HEK293 (cell line): Measurements from ENCODE around the gene EXT2.

Experiments
- CTCF ChIA-PET: fragments of 350-600 bp; formaldehyde crosslinking; extraction: SDS; loops from one replicate; lab custom pipeline; 2021; ENCODE audit warnings: antibody characterized with exemption; lab: Yijun Ruan, JAX
- POLR2A ChIA-PET: fragments of 300-600 bp; formaldehyde crosslinking; extraction: SDS; loops from one replicate; lab custom pipeline; 2020; ENCODE audit warnings: antibody characterized with exemption, inconsistent platforms; lab: Yijun Ruan, JAX
- H3K27ac ChIP-seq: fragments of 200-500 bp; sonication (Bioruptor generic); 2 replicates; pipeline ENCODE4 v1.5.1; 2014; ENCODE audit warnings: low read depth, low read length, control low read depth, inconsistent platforms; ENCODE audit errors: extremely low read depth
- H3K36me3 ChIP-seq, 2 experiments: fragments of 200-500 bp in 1 of 2; sonication (Bioruptor generic) in 1 of 2; 1 replicate in 1 of 2; 2 replicates in 1 of 2; pipeline ENCODE4 v1.5.1; 2014 to 2017; ENCODE audit warnings: inconsistent platforms in 2 of 2, low read length in 2 of 2; ENCODE audit not compliant: control insufficient read depth in 2 of 2, insufficient read depth in 1 of 2
- H3K4me1 ChIP-seq: fragments of 200-500 bp; sonication (Bioruptor generic); 2 replicates; pipeline ENCODE4 v1.5.1; 2014; ENCODE audit warnings: mild to moderate bottlenecking, low read length, inconsistent platforms; ENCODE audit not compliant: control insufficient read depth, insufficient read depth
- H3K4me3 ChIP-seq: 2 replicates; pipeline ENCODE4 v1.5.1; 2011; ENCODE audit warnings: low read depth, mild to moderate bottlenecking, control low read depth, low read length, moderate library complexity
- H3K9me3 ChIP-seq: fragments of 200-500 bp; sonication (Bioruptor generic); 2 replicates; pipeline ENCODE4 v1.5.1; 2014; ENCODE audit warnings: low read depth, low read length, inconsistent platforms; ENCODE audit not compliant: control insufficient read depth, insufficient read depth
- REPIN1 ChIP-seq: fragments of 450-650 bp; formaldehyde crosslinking; IDR thresholded peaks from 2 replicates; pipeline ENCODE4 v1.5.1; 2017; ENCODE audit warnings: missing biosample characterization, missing genetic modification characterization, low read depth
- WT1 ChIP-seq: fragments of 450-650 bp; formaldehyde crosslinking; IDR thresholded peaks from 2 replicates; pipeline ENCODE4 v1.5.1; 2016; ENCODE audit warnings: missing biosample characterization, missing genetic modification characterization
- ZBTB1 ChIP-seq: fragments of 450-650 bp; formaldehyde crosslinking; IDR thresholded peaks from 2 replicates; pipeline ENCODE4 v1.5.1; 2016; ENCODE audit warnings: missing biosample characterization, missing genetic modification characterization
- ZNF2 ChIP-seq: fragments of 450-650 bp; formaldehyde crosslinking; IDR thresholded peaks from 2 replicates; pipeline ENCODE4 v1.5.1; 2016; ENCODE audit warnings: missing biosample characterization, missing genetic modification characterization
- ZNF202 ChIP-seq: fragments of 450-650 bp; formaldehyde crosslinking; IDR thresholded peaks from 2 replicates; pipeline ENCODE4 v1.5.1; 2016; ENCODE audit warnings: missing biosample characterization, missing genetic modification characterization, borderline replicate concordance
- ZNF239 ChIP-seq: fragments of 450-650 bp; formaldehyde crosslinking; IDR thresholded peaks from 2 replicates; pipeline ENCODE4 v1.5.1; 2016; ENCODE audit warnings: missing biosample characterization, missing genetic modification characterization
- ZNF24 ChIP-seq: fragments of 450-650 bp; formaldehyde crosslinking; IDR thresholded peaks from 2 replicates; pipeline ENCODE4 v1.5.1; 2016; ENCODE audit warnings: missing biosample characterization, missing genetic modification characterization
- ZNF266 ChIP-seq: fragments of 450-650 bp; formaldehyde crosslinking; IDR thresholded peaks from 2 replicates; pipeline ENCODE4 v1.5.1; 2016; ENCODE audit warnings: missing biosample characterization, missing genetic modification characterization, low read depth
- ZNF292 ChIP-seq: fragments of 450-650 bp; formaldehyde crosslinking; IDR thresholded peaks from 2 replicates; pipeline ENCODE4 v1.5.1; 2016; ENCODE audit warnings: low read depth, missing biosample characterization, missing genetic modification characterization, borderline replicate concordance
- ZNF560 ChIP-seq: fragments of 450-650 bp; formaldehyde crosslinking; IDR thresholded peaks from 2 replicates; pipeline ENCODE4 v1.5.1; 2017; ENCODE audit warnings: missing biosample characterization, missing genetic modification characterization, borderline replicate concordance
- ZNF561 ChIP-seq: fragments of 450-650 bp; IDR thresholded peaks from 2 replicates; pipeline ENCODE4 v1.5.1; 2018; ENCODE audit warnings: missing biosample characterization, missing genetic modification characterization, borderline replicate concordance
- ZNF747 ChIP-seq: fragments of 450-650 bp; formaldehyde crosslinking; IDR thresholded peaks from 2 replicates; pipeline ENCODE4 v1.5.1; 2016; ENCODE audit warnings: missing biosample characterization, missing genetic modification characterization
- TF ChIP-seq, protein P1 (sequence below): fragments of 450-650 bp; formaldehyde crosslinking; IDR thresholded peaks from 2 replicates; pipeline ENCODE4 v1.5.1; 2017; ENCODE audit warnings: missing biosample characterization, missing genetic modification characterization
- TF ChIP-seq, protein P2 (sequence below): fragments of 450-650 bp; formaldehyde crosslinking; IDR thresholded peaks from 2 replicates; pipeline ENCODE4 v1.5.1; 2017; ENCODE audit warnings: missing biosample characterization, mild to moderate bottlenecking, missing genetic modification characterization, moderate library complexity
- TF ChIP-seq, protein P3 (sequence below): fragments of 450-650 bp; formaldehyde crosslinking; IDR thresholded peaks from 2 replicates; pipeline ENCODE4 v1.5.1; 2016; ENCODE audit warnings: missing biosample characterization, missing genetic modification characterization
- TF ChIP-seq, protein P4 (sequence below): fragments of 450-650 bp; formaldehyde crosslinking; IDR thresholded peaks from 2 replicates; pipeline ENCODE4 v1.5.1; 2016; ENCODE audit warnings: missing biosample characterization, missing genetic modification characterization
- TF ChIP-seq, protein P5 (sequence below): fragments of 450-650 bp; formaldehyde crosslinking; IDR thresholded peaks from 2 replicates; pipeline ENCODE4 v1.5.1; 2016; ENCODE audit warnings: missing biosample characterization, missing genetic modification characterization, borderline replicate concordance

Gene EXT2

DNA sequence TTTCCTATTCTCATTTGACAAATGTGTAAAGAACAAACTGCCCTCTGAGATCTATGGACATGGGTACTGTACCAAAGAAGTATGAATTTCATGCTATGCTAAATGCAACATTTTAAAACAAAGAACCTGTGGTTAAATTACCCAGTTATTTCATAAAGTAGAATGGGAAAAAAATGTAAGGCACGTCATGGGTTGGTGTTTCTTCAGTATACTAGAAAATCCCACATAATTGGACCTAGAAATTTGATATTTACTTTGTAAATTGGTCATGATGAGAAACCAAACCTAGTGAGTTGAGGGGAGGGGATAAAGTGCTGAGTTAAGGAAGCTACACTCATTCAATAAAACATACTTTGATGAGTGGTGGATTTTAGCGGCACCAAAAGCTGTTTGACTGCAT lies 110.4 kb downstream of the EXT2 start (continued):
- TF ChIP-seq ZNF266 (tag by site-specific recombination) (no peak), ZNF202 (tag by site-specific recombination) (no peak), ZNF239 (tag by site-specific recombination) (no peak), ZNF2 (tag by site-specific recombination) (no peak)
- TF ChIP-seq, protein P1, sequence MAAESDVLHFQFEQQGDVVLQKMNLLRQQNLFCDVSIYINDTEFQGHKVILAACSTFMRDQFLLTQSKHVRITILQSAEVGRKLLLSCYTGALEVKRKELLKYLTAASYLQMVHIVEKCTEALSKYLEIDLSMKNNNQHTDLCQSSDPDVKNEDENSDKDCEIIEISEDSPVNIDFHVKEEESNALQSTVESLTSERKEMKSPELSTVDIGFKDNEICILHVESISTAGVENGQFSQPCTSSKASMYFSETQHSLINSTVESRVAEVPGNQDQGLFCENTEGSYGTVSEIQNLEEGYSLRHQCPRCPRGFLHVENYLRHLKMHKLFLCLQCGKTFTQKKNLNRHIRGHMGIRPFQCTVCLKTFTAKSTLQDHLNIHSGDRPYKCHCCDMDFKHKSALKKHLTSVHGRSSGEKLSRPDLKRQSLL (tag by site-specific recombination): no peak
- TF ChIP-seq, protein P2, sequence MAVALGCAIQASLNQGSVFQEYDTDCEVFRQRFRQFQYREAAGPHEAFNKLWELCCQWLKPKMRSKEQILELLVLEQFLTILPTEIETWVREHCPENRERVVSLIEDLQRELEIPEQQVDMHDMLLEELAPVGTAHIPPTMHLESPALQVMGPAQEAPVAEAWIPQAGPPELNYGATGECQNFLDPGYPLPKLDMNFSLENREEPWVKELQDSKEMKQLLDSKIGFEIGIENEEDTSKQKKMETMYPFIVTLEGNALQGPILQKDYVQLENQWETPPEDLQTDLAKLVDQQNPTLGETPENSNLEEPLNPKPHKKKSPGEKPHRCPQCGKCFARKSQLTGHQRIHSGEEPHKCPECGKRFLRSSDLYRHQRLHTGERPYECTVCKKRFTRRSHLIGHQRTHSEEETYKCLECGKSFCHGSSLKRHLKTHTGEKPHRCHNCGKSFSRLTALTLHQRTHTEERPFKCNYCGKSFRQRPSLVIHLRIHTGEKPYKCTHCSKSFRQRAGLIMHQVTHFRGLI: no peak
- TF ChIP-seq, protein P3, sequence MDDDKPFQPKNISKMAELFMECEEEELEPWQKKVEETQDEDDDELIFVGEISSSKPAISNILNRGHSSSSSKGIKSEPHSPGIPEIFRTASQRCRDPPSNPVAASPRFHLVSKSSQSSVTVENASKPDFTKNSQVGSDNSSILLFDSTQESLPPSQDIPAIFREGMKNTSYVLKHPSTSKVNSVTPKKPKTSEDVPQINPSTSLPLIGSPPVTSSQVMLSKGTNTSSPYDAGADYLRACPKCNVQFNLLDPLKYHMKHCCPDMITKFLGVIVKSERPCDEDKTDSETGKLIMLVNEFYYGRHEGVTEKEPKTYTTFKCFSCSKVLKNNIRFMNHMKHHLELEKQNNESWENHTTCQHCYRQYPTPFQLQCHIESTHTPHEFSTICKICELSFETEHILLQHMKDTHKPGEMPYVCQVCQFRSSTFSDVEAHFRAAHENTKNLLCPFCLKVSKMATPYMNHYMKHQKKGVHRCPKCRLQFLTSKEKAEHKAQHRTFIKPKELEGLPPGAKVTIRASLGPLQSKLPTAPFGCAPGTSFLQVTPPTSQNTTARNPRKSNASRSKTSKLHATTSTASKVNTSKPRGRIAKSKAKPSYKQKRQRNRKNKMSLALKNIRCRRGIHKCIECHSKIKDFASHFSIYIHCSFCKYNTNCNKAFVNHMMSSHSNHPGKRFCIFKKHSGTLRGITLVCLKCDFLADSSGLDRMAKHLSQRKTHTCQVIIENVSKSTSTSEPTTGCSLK: no peak

DNA sequence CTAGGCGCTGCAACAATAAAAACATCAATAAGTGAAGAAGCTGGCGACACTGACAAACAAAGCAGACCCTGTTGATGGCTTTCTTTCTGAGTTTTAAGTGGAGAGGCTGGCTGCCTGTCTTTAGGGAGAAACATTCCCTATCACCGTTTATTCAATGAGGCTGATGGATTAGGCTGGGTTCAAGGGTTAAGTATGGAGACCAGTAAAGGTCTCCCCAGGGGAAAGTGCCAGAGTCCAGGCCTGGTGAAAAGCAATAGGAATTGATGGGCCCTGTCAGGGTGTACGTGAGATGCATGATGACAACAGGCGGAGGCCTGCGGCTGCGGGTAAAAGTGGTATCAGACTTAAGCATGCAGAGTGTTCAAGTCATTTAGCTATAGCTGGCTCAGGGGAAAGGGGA lies 111.8 kb downstream of the EXT2 start:
- Histone ChIP-seq H3K4me3 (no peak overlapping the region), H3K4me1 (no peaks in the 10 kb centered on the region), H3K9me3 (no peaks in the 10 kb centered on the region), H3K27ac (no peak overlapping the region), H3K36me3 (peaks cover 0 to 18% of the 10 kb centered on the region in 2 experiments; a peak in 1 of 3 replicates)
- ChIA-PET POLR2A (no interaction called here), CTCF (interaction anchor here (0.9 kb wide), 1 partner anchor 13 kb away, joined by 3 read pairs; no protein-coding TSS in a partner anchor)
- TF ChIP-seq, protein P4, sequence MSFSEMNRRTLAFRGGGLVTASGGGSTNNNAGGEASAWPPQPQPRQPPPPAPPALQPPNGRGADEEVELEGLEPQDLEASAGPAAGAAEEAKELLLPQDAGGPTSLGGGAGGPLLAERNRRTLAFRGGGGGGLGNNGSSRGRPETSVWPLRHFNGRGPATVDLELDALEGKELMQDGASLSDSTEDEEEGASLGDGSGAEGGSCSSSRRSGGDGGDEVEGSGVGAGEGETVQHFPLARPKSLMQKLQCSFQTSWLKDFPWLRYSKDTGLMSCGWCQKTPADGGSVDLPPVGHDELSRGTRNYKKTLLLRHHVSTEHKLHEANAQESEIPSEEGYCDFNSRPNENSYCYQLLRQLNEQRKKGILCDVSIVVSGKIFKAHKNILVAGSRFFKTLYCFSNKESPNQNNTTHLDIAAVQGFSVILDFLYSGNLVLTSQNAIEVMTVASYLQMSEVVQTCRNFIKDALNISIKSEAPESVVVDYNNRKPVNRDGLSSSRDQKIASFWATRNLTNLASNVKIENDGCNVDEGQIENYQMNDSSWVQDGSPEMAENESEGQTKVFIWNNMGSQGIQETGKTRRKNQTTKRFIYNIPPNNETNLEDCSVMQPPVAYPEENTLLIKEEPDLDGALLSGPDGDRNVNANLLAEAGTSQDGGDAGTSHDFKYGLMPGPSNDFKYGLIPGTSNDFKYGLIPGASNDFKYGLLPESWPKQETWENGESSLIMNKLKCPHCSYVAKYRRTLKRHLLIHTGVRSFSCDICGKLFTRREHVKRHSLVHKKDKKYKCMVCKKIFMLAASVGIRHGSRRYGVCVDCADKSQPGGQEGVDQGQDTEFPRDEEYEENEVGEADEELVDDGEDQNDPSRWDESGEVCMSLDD (tag by site-specific recombination): no peak
- TF ChIP-seq, protein P5, sequence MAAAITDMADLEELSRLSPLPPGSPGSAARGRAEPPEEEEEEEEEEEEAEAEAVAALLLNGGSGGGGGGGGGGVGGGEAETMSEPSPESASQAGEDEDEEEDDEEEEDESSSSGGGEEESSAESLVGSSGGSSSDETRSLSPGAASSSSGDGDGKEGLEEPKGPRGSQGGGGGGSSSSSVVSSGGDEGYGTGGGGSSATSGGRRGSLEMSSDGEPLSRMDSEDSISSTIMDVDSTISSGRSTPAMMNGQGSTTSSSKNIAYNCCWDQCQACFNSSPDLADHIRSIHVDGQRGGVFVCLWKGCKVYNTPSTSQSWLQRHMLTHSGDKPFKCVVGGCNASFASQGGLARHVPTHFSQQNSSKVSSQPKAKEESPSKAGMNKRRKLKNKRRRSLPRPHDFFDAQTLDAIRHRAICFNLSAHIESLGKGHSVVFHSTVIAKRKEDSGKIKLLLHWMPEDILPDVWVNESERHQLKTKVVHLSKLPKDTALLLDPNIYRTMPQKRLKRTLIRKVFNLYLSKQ (tag by site-specific recombination): no peak
- TF ChIP-seq ZNF561 (tag by site-specific recombination): no peak
- no peak for TF ChIP-seq ZNF560
- no peak for TF ChIP-seq ZNF24 (tag by site-specific recombination)

DNA sequence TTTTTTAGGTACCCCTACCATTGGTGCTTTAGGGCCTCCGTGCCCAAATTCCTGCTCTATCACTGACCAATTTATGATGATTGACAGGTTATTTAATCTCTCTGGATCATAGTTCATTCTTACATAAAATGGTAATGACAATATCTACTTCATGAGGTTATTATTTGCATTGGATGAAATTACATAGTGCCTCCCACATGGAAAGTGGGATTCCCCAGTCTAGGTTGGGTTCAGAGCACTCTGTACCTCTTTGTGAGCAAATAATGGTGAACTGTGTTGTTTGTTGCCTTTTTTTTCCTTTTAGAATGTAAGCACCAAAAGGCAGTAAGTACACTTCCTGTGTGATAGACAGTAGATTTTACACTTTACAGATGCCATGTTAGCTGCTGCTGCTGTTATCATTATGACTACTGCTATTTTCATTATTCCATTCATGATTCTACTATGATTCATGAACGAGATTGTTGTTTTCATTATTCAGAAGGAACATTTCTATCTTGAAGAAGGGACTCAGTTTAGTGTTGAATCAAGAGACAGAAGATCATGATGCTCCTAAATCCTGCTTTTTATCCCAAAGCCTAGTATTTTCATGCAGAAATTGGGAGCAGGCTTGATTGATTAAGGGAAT lies 113.6 kb downstream of the EXT2 start:
- ChIA-PET POLR2A (no interaction called here), CTCF (no interaction called here)
- Histone ChIP-seq H3K4me1 (no peaks in the 10 kb centered on the region), H3K9me3 (no peaks in the 10 kb centered on the region), H3K27ac (no peak overlapping the region), H3K4me3 (no peak overlapping the region), H3K36me3 (peaks cover 0 to 14% of the 10 kb centered on the region in 2 experiments; a peak in 1 of 3 replicates)
- TF ChIP-seq ZNF747 (no peak), ZBTB1 (no peak), ZNF292 (tag by site-specific recombination) (no peak), ZNF561 (tag by site-specific recombination) (no peak), WT1 (no peak), REPIN1 (tag by site-specific recombination) (no peak)
